ENCODE results near the gene VKORC1.

DNA sequence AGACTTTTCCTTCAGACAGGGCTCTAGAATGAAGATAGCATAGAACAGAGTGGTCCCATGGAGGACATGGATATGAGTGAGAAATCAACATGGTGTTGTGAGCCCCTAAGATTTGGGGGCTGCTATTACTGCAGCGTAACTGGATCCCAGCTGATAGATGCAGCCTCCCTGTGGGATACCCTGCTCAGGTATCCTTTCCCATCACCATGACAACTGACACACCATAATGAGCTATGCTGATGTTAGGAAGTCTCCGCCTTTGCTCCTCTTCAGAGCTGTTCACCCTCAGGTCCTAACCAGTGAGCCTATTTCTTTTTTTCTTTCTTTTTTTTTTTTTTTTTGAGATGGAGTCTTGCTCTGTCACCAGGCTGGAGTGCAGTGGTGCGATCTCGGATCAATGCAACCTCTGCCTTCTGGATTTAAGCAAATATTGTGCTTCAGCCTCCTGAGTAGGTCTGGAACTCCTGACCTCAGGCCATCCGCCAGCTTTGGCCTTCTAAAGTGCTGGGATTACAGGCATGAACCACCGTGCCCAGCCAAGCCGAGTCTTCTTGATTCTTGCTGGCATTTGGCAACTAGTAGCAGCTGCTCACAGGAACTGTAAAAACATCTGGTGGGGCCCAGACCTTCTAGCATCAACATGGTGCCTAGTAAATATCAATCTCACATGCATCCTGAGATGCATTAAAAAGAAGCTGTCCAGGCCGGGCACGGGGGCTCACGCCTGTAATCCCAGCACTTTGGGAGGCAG is 44.1 kb downstream of the VKORC1 start:
- TF ChIP-seq POLR2AphosphoS5 (IDR thresholded peaks at IDR 0.05) (no peak), POLR2A (IDR thresholded peaks at IDR 0.05) (no peak)
- TF ChIP-seq, protein P1, sequence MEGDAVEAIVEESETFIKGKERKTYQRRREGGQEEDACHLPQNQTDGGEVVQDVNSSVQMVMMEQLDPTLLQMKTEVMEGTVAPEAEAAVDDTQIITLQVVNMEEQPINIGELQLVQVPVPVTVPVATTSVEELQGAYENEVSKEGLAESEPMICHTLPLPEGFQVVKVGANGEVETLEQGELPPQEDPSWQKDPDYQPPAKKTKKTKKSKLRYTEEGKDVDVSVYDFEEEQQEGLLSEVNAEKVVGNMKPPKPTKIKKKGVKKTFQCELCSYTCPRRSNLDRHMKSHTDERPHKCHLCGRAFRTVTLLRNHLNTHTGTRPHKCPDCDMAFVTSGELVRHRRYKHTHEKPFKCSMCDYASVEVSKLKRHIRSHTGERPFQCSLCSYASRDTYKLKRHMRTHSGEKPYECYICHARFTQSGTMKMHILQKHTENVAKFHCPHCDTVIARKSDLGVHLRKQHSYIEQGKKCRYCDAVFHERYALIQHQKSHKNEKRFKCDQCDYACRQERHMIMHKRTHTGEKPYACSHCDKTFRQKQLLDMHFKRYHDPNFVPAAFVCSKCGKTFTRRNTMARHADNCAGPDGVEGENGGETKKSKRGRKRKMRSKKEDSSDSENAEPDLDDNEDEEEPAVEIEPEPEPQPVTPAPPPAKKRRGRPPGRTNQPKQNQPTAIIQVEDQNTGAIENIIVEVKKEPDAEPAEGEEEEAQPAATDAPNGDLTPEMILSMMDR (IDR thresholded peaks at IDR 0.05 in 8 of 11, conservative IDR thresholded peaks at IDR 0.05 in 3 of 11): no peak
